KMS-11 (cell line): ENCODE results near the gene KCNC1.

Experiments used
- H2AFZ ChIP-seq: fragments of 200-600 bp; sonication (generic); 2 replicates; pipeline ENCODE4 v1.6.1; 2016; ENCODE audit warnings: antibody characterized with exemption, mixed run types, low read depth
- H3K27ac ChIP-seq: fragments of 200-600 bp; sonication (generic); 2 replicates; pipeline ENCODE4 v1.6.1; 2016; ENCODE audit warnings: mild to moderate bottlenecking, mixed run types
- H3K27me3 ChIP-seq: fragments of 200-600 bp; sonication (generic); 2 replicates; pipeline ENCODE4 v1.6.1; 2017; ENCODE audit warnings: mild to moderate bottlenecking, low read depth, mixed run types, moderate library complexity; ENCODE audit not compliant: insufficient read depth
- H3K36me3 ChIP-seq: fragments of 200-600 bp; sonication (generic); 2 replicates; pipeline ENCODE4 v1.6.1; 2017; ENCODE audit warnings: mild to moderate bottlenecking, mixed run types; ENCODE audit not compliant: insufficient read depth
- H3K4me1 ChIP-seq: fragments of 200-600 bp; sonication (generic); 2 replicates; pipeline ENCODE4 v1.6.1; 2016; ENCODE audit warnings: mild to moderate bottlenecking, low read depth, mixed run types; ENCODE audit not compliant: poor library complexity, severe bottlenecking
- H3K4me2 ChIP-seq: fragments of 200-600 bp; sonication (generic); 2 replicates; pipeline ENCODE4 v1.7.0; 2016; ENCODE audit warnings: mild to moderate bottlenecking, mixed run types
- H3K4me3 ChIP-seq: fragments of 200-600 bp; sonication (generic); IDR thresholded peaks from 2 replicates; pipeline ENCODE4 v1.6.1; 2017; ENCODE audit warnings: low read depth, low read length, mixed read lengths; ENCODE audit not compliant: insufficient read depth
- H3K79me2 ChIP-seq: fragments of 200-600 bp; sonication (generic); 2 replicates; pipeline ENCODE4 v1.6.1; 2016; ENCODE audit warnings: low read depth, mixed run types; ENCODE audit not compliant: insufficient read depth
- H3K9ac ChIP-seq: fragments of 200-600 bp; sonication (generic); 2 replicates; pipeline ENCODE4 v1.6.1; 2016; ENCODE audit warnings: mild to moderate bottlenecking, mixed run types
- H4K20me1 ChIP-seq: fragments of 200-600 bp; sonication (generic); 2 replicates; pipeline ENCODE4 v1.6.1; 2016; ENCODE audit warnings: mild to moderate bottlenecking, mixed run types; ENCODE audit not compliant: insufficient read depth
- CTCF ChIP-seq: fragments of 200-600 bp; sonication (generic); conservative IDR thresholded peaks from 2 replicates; pipeline ENCODE4 v1.6.1; 2017; ENCODE audit warnings: low read depth, mild to moderate bottlenecking, antibody characterized with exemption, low read length, moderate library complexity, mixed read lengths

Gene KCNC1

GRCh38 chr11:17775507-17776211, 41.1 kb downstream of the KCNC1 start:
- Histone ChIP-seq H2AFZ (no peak overlapping the region), H3K27me3 (no peaks in the 10 kb centered on the region), H3K4me3 (no peak overlapping the region), H3K4me1 (no peaks in the 10 kb centered on the region), H3K27ac (no peak overlapping the region), H3K4me2 (no peak overlapping the region), H3K79me2 (no peaks in the 10 kb centered on the region), H3K9ac (no peak overlapping the region), H4K20me1 (no peaks in the 10 kb centered on the region), H3K36me3 (no peaks in the 10 kb centered on the region)
- TF ChIP-seq CTCF = no peak

- H3K9ac ChIP-seq = no peak overlapping the region
- H3K36me3 ChIP-seq = no peaks in the 10 kb centered on the region
- H3K27ac ChIP-seq = no peak overlapping the region
- no peaks in the 10 kb centered on the region for H3K4me1 ChIP-seq
- H3K4me2 ChIP-seq = no peak overlapping the region
- no peak overlapping the region for H3K4me3 ChIP-seq
- no peak for TF ChIP-seq CTCF
- H3K27me3 ChIP-seq = no peaks in the 10 kb centered on the region
- H4K20me1 ChIP-seq = no peaks in the 10 kb centered on the region
- H2AFZ ChIP-seq = no peak overlapping the region
- H3K79me2 ChIP-seq = no peaks in the 10 kb centered on the region
These were observed 41.8 kb downstream of the KCNC1 start for GRCh38 chr11:17776212-17776875.

- TF ChIP-seq CTCF = no peak
- H3K4me2 ChIP-seq = no peak overlapping the region
- no peak overlapping the region for H2AFZ ChIP-seq
- no peaks in the 10 kb centered on the region for H3K4me1 ChIP-seq
- no peaks in the 10 kb centered on the region for H3K27me3 ChIP-seq
- no peaks in the 10 kb centered on the region for H4K20me1 ChIP-seq
- H3K27ac ChIP-seq = no peak overlapping the region
- H3K36me3 ChIP-seq = no peaks in the 10 kb centered on the region
- H3K4me3 ChIP-seq = no peak overlapping the region
- no peaks in the 10 kb centered on the region for H3K79me2 ChIP-seq
- no peak overlapping the region for H3K9ac ChIP-seq
These were observed 42.6 kb downstream of the KCNC1 start for GRCh38 chr11:17777086-17777737.

- Histone ChIP-seq H3K27ac (no peak overlapping the region), H3K4me1 (no peaks in the 10 kb centered on the region), H3K4me3 (no peak overlapping the region), H3K9ac (no peak overlapping the region), H4K20me1 (no peaks in the 10 kb centered on the region), H3K36me3 (no peaks in the 10 kb centered on the region), H3K79me2 (no peaks in the 10 kb centered on the region), H2AFZ (no peak overlapping the region), H3K27me3 (no peaks in the 10 kb centered on the region), H3K4me2 (no peak overlapping the region)
- no peak for TF ChIP-seq CTCF
These were observed 43.1 kb downstream of the KCNC1 start for GRCh38 chr11:17777738-17778091.
